NCI-H1417 treated with DMSO at 0.1 percent for 48 hours (cell line): ENCODE measurements around the gene APPL2.
"Not testable (repeated sequence)": the region's sequence is repeated elsewhere in the genome, so short reads cannot be mapped to it uniquely, and the experiment has no call there.

ENCODE experiments used
- DNase-seq: peaks from one replicate; lab custom pipeline; 2025; lab: John Stamatoyannopoulos, UW

APPL2 gene

DNA sequence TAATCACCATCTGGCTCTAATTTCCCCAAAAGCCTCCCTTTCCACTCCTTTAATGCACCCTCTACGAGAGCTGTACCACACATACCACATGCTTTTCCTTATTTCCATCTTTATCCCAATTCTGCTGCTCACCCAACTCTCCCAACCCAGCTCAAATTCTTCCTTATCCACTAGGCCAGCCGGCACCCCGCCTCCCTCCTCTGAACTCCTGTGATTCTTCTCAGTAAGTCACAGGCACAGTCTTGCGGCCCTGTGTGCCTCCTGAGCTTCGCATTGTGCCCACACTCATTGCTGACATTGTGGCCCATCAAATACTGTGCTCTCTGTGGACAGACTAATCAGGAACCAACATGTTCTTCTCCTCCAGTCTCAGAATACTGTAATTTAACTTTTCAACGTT is 45.4 kb downstream of the APPL2 start:
- DNase-seq: no peak

DNA sequence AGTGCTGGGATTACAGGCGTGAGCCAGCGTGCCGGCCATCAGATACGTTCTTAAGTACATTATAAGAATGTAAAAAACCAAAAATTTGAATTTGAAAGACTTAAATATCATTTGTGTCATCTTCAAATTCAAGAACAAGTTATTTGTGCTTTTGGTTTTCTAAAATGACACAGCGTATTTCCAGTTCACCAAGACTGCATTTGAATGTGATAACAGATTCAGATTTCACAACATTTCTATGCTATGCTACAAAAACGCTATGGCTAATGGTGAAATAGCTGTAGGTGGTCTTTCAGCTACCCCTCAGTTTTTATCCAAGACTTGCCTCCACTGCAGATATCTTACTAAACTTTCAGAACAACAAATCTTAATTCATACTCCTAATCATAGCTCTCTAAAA is 46.7 kb downstream of the APPL2 start:
- no peak for DNase-seq

DNA sequence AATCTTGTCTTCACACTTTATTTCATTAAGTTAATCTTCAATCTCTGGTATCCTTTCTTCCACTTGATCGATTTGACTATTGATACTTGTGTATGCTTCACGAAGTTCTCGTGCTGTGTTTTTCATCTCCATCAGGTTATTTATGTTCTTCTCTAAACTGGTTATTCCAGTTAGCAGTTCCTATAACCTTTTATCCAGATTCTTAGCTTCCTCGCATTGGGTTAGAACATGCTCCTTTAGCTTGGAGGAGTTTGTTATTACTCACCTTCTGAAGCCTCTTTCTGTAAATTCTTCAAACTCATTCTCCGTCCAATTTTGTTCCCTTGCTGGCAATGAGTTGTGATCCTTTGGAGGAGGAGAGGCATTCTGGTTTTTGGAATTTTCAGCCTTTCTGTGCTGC is 52.0 kb downstream of the APPL2 start:
- DNase-seq: not testable (repeated sequence)

DNA sequence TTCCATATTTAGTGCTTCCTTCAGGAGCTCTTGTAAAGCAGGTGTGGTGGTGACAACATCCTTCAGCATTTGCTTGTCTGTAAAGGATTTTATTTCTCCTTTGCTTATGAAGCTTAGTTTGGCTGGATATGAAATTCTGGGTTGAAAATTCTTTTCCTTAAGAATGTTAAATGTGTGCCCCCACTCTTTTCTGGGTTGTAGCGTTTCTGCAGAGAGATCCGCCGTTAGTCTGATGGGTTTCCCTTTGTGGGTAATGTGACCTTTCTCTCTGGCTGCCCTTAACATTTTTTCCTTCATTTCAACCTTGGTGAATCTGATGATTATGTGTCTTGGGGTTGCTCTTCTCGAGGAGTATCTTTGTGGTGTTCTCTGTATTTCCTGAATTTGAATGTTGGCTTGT is 52.6 kb downstream of the APPL2 start:
- DNase-seq: not testable (repeated sequence)

DNA sequence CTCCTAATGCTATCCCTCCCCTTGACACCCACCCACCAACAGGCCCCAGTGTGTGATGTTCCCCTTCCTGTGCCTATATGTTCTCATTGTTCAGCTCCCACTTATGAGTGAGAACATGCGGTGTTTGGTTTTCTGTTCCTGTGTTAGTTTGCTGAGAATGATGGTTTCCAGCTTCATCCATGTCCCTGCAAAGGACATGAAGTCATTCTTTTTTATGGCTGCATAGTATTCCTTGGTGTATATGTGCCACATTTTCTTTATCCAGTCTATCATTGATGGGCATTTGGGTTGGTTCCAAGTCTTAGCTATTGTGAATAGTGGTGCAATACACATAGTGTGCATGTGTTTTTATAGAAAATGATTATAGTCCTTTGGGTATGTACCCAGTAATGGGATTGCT is 56.9 kb downstream of the APPL2 start:
- not testable (repeated sequence) for DNase-seq

DNA sequence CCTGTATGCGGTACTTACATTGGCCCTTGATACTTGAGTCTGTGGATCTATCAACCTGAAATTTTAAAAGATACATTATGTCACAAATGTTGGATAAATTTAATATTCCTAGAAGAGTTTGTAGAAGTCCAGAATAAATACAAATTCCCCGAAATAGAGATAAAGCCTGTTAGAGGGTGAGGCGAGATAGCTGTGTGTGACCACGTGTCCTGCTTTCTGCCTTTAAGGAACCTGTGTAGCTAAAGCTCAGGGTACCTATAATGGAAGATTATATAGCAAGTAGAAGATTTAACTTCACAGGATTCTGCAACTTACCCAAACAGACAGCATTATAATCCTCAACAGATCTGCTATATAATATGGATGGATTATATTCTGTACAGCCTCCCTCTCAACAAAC is 58.8 kb downstream of the APPL2 start:
- DNase-seq: no peak

DNA sequence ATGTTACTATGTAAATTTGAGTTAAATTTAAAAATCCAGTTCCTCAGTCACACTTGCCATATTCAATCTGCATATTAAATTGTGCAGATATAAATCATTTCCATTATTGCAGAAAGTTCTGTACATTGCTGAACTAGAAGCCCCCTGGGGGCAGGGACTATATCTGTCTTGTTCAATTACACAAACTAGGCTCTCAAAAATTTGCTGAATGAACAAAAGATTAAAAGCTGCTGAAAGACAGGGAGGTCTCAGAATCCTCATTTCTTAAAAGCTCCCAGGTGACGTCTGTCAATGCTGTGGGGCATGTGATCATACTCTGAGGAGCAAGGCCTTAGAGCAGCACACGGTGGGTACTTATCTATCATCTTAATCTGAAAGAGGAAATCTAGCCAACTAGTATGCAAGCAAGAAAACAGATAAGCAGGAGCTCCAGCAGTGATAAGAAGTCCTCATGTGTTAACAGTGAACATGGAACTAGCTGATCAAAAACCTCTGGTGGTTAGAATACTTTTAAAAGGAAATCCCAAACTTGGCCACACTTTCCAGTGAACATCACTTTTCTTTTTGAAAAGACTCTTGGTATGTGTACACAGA is 60.5 kb downstream of the APPL2 start:
- DNase-seq: no peak

DNA sequence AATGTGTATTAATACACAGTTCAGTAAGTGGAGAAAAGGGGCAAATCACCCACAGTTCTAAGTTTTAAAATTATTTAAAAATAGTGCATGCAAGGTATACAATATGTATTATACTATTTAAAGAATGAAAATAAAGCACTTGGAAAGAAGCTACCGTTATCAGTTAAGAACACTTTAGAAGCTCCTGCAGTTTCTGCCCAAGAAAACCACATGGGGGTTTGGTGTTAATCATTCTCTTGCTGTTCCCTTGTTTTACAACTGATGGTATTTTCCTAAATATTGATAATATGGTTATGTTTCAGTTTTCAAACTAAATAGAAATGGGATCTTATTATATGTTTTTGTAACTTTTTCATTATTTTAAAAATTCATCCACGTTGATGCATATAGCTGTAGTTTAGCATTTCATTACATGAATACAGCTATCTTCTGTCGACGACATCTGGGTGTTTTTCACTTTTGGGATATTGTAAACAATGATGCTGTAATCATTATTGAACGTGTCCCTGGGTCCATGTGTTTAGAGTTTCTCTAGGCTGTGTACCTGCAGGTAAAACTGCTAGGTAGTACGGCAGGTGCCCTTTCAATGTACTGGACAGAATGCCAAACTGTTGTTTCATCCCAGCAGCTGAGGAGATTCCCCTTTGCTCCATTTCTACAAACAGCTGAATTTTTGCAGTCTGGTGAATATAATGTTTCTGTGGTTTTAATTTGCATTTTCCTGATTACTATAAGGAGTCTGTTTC is 64.1 kb downstream of the APPL2 start:
- no peak for DNase-seq

DNA sequence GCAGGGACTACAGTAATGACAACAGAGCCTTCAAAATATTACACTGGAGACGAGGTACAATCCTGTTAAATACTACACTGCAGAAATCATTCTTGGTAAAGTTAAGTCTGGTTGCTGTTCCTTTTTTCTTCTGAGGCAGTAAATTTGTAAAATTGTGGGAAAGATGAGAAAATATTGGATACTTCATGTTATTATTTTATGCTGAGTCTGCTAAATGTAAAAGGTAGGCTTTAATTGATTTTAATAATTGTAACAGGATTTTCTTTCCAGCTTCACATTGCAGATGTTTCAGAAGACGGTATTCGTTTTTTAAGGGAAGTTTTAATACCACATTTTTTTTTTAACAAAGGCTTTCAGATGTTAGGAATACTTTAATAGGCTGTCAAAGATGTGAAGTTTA is 65.8 kb downstream of the APPL2 start:
- DNase-seq: no peak

DNA sequence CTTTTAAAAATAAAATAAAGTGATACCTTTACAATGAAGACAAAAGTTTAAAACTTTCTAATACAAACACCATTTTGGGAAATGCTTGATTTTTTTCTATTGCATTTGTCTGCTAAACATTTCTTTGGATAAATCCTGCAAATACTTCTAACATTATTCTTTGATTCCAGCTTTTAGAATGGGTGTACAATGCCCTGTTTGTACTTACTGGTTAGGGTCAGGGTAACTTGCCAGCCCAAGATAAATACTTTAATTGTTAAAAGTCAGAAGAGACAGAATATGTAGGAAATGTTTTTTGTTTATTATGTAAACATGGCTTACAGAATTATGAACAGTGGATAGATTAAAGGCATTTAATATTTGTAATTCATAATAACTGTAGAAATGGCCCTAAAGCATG is 68.0 kb downstream of the APPL2 start:
- no peak for DNase-seq

DNA sequence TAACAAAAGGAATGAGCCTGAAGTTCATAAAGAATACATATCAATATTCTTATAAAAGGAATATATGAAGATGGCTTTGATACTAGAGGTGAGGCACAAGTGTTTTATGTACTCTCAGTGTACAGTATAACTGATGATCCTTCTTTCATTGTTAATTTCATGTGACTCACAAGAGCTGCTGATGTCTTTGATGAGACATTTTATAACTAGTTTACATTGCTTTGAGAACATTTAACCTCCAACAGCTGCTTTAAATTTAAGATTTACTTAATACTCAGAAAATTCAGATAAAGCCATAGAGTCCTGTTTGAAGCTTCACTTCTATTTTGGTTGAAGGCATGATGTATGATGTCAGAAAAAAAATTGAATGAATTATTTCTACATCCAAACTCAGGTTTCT is 68.6 kb downstream of the APPL2 start:
- DNase-seq: no peak

DNA sequence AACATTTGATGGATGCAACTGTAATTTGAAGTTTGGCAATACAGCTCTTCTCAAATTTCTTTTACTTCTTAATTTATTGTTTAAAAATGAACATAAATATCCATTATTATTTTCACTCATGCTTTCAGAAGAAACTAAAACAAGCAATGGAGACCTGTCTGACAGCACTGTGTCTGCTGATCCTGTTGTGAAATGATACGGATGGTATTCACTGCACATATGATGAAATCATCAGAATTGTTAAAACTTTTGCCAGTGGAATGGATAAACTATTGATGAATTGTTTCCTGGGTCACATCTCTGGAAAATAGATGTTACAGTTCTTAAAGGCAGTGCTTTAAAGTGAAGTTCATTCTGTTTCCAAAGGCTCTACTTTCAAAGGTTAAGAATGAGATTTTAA is 69.2 kb downstream of the APPL2 start:
- no peak for DNase-seq

DNA sequence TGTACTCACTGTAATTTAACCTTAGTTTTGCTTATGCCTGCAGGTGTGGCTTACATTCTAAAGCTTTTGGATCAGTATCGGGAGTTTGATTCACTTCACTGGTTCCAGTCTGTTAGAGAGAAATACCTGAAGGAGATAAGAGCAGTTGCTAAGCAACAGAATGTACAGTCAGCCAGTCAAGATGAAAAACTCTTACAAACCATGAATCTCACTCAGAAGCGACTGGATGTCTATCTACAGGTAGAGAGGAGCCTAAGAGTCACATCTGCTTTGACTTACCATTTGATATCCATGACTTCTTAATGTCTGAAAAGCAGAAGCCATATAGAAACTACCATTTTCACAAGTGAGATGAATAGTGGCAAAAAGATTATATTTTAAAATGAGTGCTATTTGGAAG is 71.9 kb downstream of the APPL2 start:
- no peak for DNase-seq

DNA sequence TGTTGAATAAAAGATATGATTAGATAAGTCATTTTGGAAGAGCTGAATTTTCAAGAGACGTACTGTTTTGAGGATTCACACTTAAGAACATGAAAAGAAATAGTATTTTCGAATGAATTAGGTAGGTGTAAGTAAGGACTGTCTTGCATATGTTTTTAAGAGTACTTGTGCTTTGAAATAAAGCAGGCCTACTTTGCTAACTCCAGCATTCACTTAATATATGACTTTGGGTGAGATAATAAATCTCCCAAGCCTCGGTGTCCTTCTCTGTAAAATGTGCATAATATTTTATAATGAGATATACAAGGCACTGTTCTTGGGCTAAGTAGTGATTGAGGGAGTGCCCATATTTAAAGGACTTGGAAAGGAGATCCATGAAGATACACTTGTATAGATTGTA is 73.8 kb downstream of the APPL2 start:
- no peak for DNase-seq

DNA sequence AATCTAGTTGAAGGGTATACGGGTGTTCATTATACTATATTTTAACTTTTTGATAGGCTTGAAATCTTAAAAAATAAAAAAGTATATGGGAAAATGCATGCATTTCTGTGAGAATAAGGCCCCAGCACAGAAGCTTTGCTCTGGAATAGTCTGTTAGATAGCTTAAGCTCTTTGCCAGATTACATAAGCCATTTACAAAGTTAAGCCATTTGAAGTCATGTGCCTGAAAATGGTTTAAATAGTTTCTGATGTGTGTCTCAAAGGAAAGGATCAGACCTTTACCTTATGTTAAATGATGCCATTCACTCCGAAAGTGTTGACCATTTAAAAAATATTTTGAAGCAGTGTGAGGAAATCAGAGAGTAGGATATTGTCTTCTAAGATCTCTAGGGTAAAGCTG is 77.1 kb downstream of the APPL2 start:
- no peak for DNase-seq

DNA sequence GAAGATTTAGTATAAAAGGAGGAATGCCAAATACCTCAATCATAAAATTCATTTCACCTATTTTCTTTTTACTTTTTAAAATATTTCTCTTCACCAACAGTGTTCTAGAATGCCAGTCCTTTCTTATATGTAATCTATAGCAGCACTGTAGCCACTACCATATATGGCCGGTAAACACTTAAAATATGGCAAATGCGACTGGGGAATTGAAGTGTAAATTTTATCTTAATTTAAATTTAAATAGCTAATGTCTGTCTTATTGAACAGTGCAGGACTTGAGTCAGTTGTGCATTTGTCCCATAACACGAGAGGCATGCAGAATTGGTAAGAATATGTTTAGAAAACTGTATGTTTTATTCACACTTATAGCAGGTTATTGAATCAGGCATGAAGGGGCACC is 78.4 kb downstream of the APPL2 start:
- no peak for DNase-seq

DNA sequence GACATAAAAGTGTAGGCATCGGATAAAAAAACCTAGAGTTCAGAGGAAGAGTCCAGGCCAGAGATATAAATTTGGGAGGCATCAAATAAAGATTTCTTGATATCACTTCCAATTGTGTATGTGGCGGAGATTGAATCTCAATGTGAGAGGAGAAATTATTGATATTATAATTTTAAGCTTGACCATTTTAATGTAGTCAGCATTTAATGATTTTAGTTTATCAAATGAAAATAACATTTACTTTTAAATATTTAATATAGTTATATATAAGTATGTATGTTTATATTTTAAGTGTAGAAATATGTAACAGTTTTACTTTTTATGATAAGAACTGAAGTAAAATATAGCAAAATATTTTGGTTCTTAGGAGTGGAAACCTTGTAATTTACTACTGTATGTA is 79.7 kb downstream of the APPL2 start:
- no peak for DNase-seq

DNA sequence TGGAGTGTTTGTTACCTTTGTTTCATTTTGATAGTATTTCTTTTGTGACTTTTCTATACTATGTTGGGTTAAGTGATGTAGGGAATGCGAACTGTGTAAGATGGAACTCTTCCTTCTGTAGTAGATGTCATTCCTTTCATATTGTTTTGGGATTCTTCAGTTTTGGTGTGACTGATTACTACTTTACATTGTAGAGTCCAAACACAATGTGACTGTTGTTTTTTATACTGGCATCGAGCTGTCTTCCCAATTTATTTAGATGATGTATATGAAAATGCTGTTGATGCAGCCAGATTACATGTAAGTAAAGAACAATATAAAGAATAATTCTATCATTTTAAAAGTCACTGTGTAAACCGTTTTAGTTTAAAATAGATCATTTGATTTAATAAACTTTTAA is 93.7 kb downstream of the APPL2 start:
- no peak for DNase-seq

DNA sequence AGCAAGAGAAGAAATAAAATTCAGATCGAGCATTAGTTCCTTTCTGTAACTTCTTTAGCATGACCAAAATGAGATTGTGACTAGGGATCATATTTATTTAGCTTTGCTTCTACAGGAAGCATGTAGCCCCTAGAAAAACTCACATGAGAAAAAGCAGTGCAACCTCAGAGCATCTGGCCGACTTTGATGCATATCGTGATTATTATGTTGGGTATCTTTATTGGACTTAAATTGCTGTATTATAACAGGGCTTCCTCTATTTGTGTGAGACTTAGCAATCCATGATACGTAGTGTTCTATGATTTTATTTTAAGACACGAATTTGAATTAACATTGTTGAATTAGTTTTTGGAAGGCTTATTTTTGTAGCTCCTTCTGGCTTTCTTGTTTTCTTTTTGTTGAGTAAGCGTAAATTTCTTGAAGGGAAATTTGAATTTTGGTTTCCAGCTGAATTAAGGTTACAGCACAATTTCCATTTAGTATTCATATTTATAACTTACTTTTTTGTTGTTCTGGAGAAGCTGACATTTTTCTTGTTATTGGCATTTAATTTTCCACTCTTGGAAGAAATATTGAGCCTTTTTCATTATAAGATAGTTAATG is 94.6 kb downstream of the APPL2 start:
- no peak for DNase-seq

DNA sequence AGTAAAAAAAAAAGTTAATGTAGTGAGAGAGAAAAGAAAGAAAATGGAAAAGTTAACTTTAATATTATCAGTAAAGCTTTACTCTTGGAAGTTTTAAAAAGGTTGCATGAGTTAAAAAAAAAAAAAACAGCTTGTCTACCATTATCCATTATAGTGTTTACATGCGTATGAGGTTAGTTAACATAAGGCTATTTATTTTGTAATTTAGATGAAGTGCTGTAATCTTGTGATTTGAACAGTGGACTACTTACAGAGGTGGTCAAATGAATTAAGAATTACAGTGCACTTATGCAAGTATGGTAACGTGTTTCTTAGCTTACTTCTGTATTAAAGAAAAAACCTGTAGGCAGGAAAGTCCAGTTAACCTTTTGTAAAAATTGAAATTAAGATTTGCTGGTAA is 97.7 kb downstream of the APPL2 start:
- DNase-seq: no peak
